GM12865 (cell line): ENCODE data around the gene AANAT.

Experiments
- DNase-seq: peaks from one replicate; pipeline ENCODE4 v3.0.0; 2010; ENCODE audit warnings: low read depth
- H3K4me3 ChIP-seq: 2 replicates; pipeline ENCODE4 v1.5.1; 2011; ENCODE audit warnings: mild to moderate bottlenecking, low read depth, low read length, control low read depth
- TF ChIP-seq, protein P1 (sequence below): IDR thresholded peaks from 2 replicates; pipeline ENCODE4 v1.5.1; 2011; ENCODE audit warnings: low read length, control low read depth, low read depth, inconsistent platforms; ENCODE audit not compliant: insufficient read depth; ENCODE audit errors: missing control alignments

The AANAT gene

DNA sequence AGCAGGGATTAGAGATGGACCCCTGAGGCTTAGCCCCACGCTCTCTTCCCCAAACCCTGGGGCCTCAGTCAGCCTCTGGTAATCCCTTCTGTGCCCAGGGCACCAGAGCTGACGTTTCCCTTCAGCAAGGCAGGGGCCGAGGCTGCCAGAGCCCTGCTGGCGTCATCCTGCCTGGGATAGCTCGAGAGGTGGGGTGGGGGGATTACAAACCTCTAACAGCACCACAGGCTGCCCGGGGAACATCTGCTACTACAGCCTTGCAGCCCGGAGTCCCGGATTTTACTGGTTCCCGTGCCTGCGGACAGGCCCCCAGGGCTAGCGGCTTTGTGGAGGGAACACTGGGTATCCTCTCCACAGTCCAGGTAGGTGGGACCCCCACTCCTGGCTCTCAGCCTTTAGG is at the start of gene AANAT:
AANAT (plus strand) TSS at position 238 of the 400 bp plus-strand sequence. CDS start 1,144 bp downstream, outside the sequence.
- H3K4me3 ChIP-seq: no peak within 1 kb of the TSS
- TF ChIP-seq, protein P1, sequence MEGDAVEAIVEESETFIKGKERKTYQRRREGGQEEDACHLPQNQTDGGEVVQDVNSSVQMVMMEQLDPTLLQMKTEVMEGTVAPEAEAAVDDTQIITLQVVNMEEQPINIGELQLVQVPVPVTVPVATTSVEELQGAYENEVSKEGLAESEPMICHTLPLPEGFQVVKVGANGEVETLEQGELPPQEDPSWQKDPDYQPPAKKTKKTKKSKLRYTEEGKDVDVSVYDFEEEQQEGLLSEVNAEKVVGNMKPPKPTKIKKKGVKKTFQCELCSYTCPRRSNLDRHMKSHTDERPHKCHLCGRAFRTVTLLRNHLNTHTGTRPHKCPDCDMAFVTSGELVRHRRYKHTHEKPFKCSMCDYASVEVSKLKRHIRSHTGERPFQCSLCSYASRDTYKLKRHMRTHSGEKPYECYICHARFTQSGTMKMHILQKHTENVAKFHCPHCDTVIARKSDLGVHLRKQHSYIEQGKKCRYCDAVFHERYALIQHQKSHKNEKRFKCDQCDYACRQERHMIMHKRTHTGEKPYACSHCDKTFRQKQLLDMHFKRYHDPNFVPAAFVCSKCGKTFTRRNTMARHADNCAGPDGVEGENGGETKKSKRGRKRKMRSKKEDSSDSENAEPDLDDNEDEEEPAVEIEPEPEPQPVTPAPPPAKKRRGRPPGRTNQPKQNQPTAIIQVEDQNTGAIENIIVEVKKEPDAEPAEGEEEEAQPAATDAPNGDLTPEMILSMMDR: no peak
- DNase-seq: no peak

DNA sequence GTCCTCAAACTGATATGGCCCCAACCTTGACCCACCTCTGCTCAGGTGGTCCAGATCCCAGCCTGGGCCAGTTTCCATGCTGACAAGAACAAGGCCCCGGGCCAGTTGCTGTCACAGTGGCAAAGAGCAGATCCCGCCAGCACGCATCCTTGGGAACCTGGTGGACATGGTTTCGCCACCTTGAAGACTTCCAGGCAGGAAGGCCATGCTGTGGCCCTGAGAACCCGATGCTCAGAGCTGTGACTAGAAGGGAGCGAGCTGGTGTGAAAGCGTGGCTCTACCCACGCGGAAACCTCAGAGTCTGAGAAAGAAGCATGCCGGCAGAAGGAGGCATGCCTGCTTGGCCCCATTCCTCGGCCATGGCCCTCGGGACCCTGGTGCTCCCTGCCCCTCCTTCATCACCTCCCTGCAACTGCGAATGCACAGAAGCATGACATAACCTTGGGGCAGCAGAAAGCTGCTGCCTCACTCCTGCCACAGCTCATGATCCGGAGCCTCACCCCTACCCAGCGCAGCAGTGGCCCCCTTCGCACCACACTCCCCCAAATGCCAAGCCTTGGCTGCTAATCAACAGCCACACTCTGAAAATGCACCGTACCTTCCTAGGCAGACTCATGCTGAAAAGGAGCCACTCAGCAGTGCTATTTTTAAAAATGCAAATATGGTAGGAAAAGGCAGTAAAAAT is 47.7 kb upstream of the AANAT start:
- no peak overlapping the region for H3K4me3 ChIP-seq
- TF ChIP-seq, protein P1: no peak
- no peak for DNase-seq

DNA sequence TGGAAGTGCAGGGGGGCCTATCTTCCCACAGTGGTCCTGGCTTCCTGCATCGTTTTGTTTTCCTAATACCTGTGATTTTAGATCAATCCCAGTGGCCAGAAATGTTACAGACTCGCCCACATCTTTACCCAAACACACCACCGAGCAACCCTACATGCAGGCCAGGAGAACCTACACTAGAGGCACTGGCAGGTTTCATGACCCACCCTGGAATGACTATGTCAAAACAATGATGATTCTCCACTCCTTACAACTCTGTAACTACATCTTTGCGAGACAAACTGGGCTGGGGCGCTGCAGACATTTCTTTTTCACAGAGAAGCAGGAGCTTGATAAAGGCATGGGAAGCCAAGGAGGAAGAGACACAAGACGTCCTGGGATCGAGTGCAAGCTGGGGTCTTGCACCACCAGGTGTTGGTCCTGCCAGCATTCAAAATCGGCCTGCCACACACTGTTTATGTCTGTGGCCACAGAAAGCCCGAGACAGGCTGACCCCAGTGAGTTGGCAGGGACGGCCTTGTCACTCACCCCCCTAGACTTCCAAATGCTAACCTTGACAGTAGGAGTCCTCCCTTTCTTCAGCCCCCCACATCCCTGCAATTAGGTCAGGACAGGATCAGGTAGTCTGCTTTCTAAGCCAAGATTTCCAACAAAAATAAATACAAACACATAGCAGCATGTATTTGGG is 46.9 kb upstream of the AANAT start:
- DNase-seq: no peak
- no peak overlapping the region for H3K4me3 ChIP-seq
- TF ChIP-seq, protein P1: no peak

- DNase-seq: no peak
- no peak overlapping the region for H3K4me3 ChIP-seq
- TF ChIP-seq, protein P1: no peak
These were observed 46.4 kb upstream of the AANAT start for GRCh38 chr17:76421044-76421407.

DNA sequence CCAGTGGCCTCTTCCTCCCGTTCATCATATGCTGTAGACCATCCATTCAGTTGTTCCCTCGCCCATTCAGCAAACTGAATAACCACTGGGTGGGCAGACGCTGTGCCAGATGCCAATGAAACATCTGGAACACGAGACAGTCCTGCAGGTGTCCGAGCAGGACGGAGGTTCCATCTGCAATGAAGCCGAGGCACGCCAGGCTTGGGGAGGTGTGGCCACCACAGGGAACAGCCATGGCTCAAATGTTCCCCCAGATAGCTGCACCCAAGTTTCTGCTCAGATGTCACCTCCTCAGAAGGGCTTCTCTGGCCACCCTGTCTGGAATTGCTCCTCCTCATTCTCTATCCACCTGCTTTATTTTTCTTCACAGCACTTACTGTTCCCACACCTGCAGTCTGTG is 45.0 kb upstream of the AANAT start:
- no peak for DNase-seq
- TF ChIP-seq, protein P1: no peak
- H3K4me3 ChIP-seq: no peak overlapping the region

- no peak for DNase-seq
- TF ChIP-seq, protein P1: no peak
- H3K4me3 ChIP-seq: no peak overlapping the region
These were observed 44.5 kb upstream of the AANAT start for GRCh38 chr17:76422860-76423259.
